HG03025 (cell line): ENCODE data around the gene ASPSCR1.

ENCODE experiments used
- ATAC-seq: cut with Tn5 transposase; IDR thresholded peaks from one replicate; pipeline ENCODE4 v1.9.1; 2021; ENCODE audit warnings: mild to moderate bottlenecking, moderate library complexity; ENCODE audit not compliant: unreplicated experiment, low FRiP score

The ASPSCR1 gene

DNA sequence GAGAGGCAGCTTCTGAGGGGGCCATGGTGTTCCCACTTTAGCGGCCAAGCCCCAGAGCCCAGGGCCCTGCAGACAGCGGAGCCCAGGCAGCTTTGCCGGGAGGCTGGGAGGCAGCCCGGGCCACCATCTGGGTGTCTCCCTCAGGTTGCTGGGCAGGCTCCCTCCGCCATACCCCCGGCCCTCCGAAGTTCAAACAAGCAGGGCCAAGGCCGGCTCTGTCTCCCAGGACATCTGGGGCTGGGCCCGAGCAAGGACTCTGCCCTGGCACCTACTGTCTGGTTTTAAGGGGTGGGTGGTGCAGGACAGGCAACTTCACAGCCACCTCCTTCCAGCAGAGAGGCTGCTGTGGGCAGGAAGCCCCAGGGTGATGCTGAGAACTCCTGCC lies 85.5 kb downstream of the ASPSCR1 start:
- no peak for ATAC-seq

GRCh38 chr17:82063424-82064415 lies 86.3 kb downstream of the ASPSCR1 start:
- ATAC-seq: no peak

DNA sequence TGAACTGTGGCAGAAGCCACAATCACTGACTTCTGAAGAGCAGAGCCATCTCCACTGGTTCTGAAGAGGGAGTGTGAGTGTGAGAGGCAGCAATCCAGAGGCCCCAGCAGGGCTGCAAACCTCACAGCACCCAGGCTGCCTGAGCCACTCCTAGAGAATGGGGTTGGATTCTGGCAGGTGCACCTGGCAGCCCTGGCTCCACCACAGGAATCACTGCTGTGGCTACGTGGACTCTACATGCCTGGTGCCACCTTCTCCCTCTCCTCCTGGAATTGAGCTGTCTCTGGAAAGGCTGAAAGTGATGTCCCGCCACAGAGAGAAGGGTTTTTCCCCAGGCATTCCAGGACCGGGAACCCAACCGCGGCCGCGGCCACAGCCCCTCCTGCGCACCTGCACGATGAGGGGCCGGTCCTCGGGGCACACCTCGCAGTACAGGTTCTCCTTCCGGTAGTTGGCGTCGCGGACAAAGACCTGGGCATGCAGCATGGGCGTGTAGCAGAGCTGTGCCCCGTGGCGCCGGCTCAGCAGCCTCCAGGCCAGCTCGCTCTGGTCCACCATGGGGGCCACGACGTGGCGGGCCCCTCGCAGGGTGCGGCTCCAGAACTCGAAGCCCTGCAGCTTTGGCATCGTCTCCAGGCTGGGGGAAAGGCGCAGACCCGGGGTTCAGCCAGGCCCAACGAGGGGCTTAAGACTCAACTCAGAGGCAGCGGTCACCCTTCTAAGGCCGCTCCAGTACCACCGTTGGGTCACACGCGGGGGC lies 87.2 kb downstream of the ASPSCR1 start:
- no peak for ATAC-seq

DNA sequence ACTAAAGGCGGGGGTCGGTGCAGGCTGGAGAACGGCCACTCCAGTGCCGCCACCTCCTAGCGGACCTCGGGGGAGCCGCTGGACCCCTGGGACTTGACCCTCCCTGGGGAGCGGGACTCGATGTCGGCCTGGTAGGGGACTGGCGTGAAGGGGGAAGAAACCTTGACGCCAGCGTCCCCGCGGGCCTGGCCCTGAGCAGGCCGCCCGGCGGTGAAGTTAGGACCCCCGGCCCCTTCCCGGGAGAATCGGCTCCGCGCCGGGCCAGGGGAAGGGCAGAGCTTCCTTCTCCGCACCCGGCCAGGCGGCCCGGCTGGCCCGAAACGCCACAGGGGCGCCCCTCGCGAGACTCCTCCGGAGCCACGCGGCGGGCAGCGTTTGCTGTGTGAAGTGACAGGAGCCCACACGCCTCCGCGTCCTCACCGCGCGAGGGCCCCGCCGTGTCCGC lies 87.8 kb downstream of the ASPSCR1 start:
- ATAC-seq: peak; percentile 15

GRCh38 chr17:82065638-82066303 lies 88.3 kb downstream of the ASPSCR1 start, which contains the start of gene DUS1L:
TSS of gene DUS1L (minus strand) at chr17:82065804. CDS start at chr17:82065059, 745 bp downstream.
- ATAC-seq: peak; percentile 55
